Myocyte (in vitro differentiated cells): ENCODE measurements around the gene RNU5B-1. TPM values are rescaled to one million over a fixed set of nuclear protein-coding genes. Genes with fewer than 3 reads are reported as not detected.
"Not testable (repeated sequence)": the region's sequence is repeated elsewhere in the genome, so short reads cannot be mapped to it uniquely, and the experiment has no call there.

Source experiments
- DNase-seq: peaks from one replicate; pipeline ENCODE4 v3.0.0-alpha.2; 2012; ENCODE audit warnings: low read depth
- total RNA-seq: library from RNA; depleted of rRNA; stranded (reverse); fragments of >200 nt; gene quantifications from 2 replicates; pipeline ENCODE4 v1.2.3, GENCODE V29; 2014

Gene RNU5B-1
- total RNA-seq, 1 donor from 2014 or later, result not detected

GRCh38 chr15:65339920-65340319, 35.4 kb downstream of the RNU5B-1 start:
- no peak for DNase-seq

GRCh38 chr15:65342493-65342892, 38.0 kb downstream of the RNU5B-1 start:
- no peak for DNase-seq

GRCh38 chr15:65343374-65343981, 39.0 kb downstream of the RNU5B-1 start:
- no peak for DNase-seq

- DNase-seq, result no peak
Observed at GRCh38 chr15:65344214-65344913, 39.9 kb downstream of the RNU5B-1 start.

- no peak for DNase-seq
Observed at GRCh38 chr15:65344914-65345275, 40.4 kb downstream of the RNU5B-1 start.

- DNase-seq, result no peak
Observed at GRCh38 chr15:65346856-65347598, 42.5 kb downstream of the RNU5B-1 start.

GRCh38 chr15:65347756-65348155, 43.3 kb downstream of the RNU5B-1 start:
- DNase-seq, result not testable (repeated sequence)

- no peak for DNase-seq
Observed at GRCh38 chr15:65349338-65349737, 44.9 kb downstream of the RNU5B-1 start.

- not testable (repeated sequence) for DNase-seq
Observed at GRCh38 chr15:65351972-65352371, 47.5 kb downstream of the RNU5B-1 start.

Other genes with a start within 250 kb of the RNU5B-1 start
- 0.94 TPM in 1 of 2 replicates, not detected in the other for gene RASL12, start 236.7 kb upstream of the RNU5B-1 start, total RNA-seq
- 0.13 TPM in 1 of 2 replicates, not detected in the other for gene KBTBD13, start 227.9 kb upstream of the RNU5B-1 start, total RNA-seq
- gene UBAP1L, start 189.5 kb upstream of the RNU5B-1 start, total RNA-seq, result 0.88 and 1.6 TPM in 2 replicates
- gene PDCD7, start 170.9 kb upstream of the RNU5B-1 start, total RNA-seq, result 19.5 and 20.2 TPM in 2 replicates
- 37.2 and 40.7 TPM in 2 replicates for gene CLPX, start 119.3 kb upstream of the RNU5B-1 start, total RNA-seq
- 0.27 and 0.52 TPM in 2 replicates for gene CILP, start 93.2 kb upstream of the RNU5B-1 start, total RNA-seq
- gene PARP16, start 17.8 kb upstream of the RNU5B-1 start, total RNA-seq, result 7.2 and 7.6 TPM in 2 replicates
- not detected in 2 replicates for gene RNU5A-1, start 8.6 kb upstream of the RNU5B-1 start, total RNA-seq
- gene IGDCC3, start 73.3 kb downstream of the RNU5B-1 start, total RNA-seq, result 0.08 and 0.31 TPM in 2 replicates
- 24.9 and 28.9 TPM in 2 replicates for gene IGDCC4, start 118.3 kb downstream of the RNU5B-1 start, total RNA-seq
- 43.0 and 50.9 TPM in 2 replicates for gene DPP8, start 213.0 kb downstream of the RNU5B-1 start, total RNA-seq
- gene HACD3, start 225.8 kb downstream of the RNU5B-1 start, total RNA-seq, result 48.7 and 50.8 TPM in 2 replicates